Uterus (tissue), 2 donors: Measurements from ENCODE around the gene RBM41.

Source experiments
- CTCF ChIP-seq, 4 experiments: fragments of 200-600 bp in 2 of 4; fragments of 450-650 bp in 2 of 4; sonication (generic) in 2 of 4; IDR thresholded peaks; one replicate each; pipeline ENCODE4 v1.5.1; 2016 to 2019; ENCODE audit warnings: antibody characterized with exemption in 4 of 4, mild to moderate bottlenecking in 2 of 4, moderate library complexity in 1 of 4
- POLR2A ChIP-seq, 2 donors: fragments of 450-650 bp; IDR thresholded peaks; one replicate each; pipeline ENCODE4 v1.6.1; 2016; ENCODE audit warnings: antibody characterized with exemption in 2 of 2, mild to moderate bottlenecking in 1 of 2, moderate library complexity in 1 of 2

DNA sequence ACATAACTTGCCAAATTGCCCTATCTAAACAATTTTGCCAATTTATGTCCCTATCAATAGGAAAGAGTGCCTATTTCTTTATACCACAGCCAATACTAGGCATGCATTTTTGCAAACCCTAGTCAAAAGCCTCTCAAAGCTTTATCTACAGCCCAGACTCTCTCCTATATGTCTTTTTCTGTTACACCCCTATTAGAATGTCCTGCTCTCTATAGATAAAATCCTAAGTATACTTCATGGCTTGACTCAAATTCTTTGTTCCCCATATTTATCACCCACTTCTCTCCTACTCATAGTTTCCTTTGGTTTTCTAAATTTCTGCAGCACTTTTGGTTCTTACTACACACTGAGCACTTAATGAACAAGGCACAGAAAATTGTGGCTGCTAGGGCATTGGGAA lies 49.6 kb upstream of the RBM41 start:
- TF ChIP-seq CTCF (IDR thresholded peaks at IDR 0.05) (no peak), POLR2A (IDR thresholded peaks at IDR 0.05) (no peak)
